HG02763 (cell line): ENCODE data around the gene RIN1.
A peak's percentile ranks its signal among the peaks of the same experiment; 100 is the strongest.

ENCODE experiments used
- ATAC-seq: cut with Tn5 transposase; IDR thresholded peaks from one replicate; pipeline ENCODE4 v1.9.1; 2021; ENCODE audit warnings: mild to moderate bottlenecking, moderate library complexity; ENCODE audit not compliant: unreplicated experiment

RIN1 gene

DNA sequence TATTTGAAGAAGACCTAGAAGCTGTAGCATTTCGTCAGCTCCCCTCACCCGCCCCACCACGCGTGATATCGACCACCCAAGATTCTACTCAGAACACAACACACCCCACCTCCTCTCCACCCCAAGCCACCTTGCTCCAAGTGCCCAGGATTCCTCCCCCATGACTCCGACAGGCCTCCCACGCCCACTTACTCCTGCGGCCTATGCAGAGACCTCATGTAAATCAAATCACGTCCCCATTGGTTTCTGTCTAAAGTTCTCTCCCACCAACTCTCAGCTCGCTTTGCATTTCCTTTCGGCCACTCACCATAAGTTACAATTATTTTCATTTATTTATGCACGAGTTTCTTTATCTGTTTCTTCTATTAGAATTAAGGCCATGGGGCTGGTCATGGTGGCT is 33.6 kb downstream of the RIN1 start:
- ATAC-seq = no peak

DNA sequence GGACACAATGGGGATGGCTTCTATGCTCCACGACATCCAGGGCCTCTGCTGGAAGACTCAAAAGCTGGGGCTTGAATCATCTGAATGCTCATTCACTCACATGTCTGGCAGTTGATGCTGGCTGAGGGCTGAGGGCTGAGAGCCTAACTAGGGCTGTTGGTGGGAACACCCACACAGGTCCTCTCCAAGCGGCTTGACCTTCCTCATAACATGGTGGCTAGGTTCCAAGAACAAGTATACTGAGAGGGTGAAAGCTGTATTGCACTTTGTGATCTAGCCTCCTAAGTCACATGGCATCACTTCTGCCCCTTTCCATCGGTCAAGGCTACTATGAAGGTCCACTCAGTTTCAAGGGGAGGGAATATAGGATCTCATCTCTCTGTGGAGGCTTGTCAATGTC is 37.0 kb downstream of the RIN1 start:
- no peak for ATAC-seq

DNA sequence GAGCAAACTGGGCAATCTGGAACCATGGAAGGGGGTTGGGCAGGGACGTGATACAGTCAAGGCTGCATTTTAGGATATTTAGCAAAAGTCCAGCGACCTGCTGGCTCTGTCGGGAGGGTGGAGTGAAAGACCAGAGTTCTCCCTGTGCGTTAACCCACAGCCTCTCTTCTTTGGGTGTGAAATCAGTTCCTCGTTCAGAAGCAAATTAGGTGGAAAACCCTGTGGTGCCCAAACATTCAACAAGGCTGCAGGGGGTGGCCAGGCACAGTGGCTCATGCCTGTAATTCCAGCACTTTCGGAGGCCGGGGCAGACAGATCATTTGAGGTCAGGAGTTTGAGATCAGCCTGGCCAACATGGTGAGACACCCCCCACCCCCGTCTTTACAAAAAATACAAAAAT is 38.6 kb downstream of the RIN1 start:
- ATAC-seq = no peak

DNA sequence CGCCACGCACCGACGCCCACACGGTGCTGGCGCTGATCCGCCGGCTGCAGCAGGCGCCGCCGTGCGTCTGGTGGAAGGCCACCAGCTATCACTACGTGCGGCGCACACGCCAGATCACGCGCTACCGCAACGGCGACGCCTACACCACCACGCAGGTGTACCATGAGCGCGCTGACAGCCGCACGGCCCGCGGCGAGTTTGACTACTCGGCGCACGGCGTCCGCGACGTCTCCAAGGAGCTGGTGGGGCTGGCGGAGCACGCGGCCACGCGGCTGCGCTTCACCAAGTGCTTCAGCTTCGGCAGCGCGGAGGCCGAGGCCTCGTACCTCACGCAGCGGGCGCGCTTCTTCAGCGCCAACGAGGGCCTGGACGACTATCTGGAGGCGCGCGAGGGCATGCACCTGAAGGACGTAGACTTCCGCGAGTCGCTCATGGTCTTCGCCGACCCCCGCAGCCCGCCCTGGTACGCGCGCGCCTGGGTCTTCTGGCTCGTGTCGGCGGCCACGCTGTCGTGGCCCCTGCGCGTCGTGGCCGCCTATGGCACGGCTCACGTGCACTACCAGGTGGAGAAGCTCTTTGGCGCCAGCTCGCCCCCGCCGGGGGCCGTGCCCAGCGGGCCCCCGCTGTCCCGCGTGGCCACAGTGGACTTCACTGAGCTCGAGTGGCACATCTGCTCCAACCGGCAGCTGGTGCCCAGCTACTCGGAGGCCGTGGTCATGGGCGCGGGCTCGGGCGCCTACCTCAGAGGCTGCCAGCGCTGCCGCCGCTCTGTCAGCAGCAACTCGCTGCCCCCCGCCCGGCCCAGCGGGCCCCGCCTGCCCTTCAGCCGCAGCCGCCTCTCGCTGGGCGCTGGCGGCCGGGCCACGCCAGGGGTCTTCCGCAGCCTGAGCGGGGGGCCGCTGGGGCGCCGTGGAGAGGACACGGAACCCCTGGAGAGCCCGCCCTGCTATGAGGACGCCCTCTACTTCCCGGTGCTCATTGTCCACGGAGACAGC is 41.3 kb downstream of the RIN1 start:
- ATAC-seq = no peak

DNA sequence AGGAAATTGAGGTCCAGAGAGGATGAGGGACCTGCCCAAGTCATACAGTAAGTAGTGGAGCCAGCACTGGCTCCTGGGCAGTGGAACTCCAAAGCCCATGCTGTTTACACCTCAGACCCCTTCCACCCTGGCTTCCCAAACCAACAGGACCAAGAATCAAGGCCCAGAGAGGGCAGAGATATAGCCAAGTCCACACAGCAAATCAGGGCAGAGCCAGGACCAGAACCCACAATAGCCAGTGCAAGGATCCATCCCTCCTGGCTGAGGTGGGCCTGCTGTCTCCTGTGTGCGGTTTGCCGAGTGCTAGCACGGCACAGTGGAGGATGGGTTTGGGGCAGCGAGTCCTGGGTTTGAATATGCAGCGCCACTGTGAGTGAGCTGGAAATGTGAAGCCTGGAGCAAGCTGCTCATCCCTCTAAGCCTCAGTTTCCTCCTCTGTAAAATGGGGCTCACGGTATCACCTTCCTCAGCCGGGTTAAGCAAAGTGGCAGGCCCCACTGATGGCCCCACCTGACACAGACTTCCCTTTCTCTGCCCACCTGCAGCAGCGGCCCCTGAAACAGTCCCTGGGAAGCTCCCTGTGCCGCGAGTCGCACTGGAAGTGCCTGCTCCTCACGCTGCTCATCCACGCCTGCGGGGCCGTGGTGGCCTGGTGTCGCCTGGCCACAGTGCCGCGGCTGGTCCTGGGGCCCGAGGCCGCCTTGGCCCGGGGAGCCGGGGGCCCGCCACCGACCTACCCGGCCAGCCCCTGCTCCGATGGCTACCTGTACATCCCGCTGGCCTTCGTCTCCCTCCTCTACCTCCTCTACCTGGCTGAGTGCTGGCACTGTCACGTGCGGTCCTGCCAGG is 42.2 kb downstream of the RIN1 start:
- ATAC-seq = no peak

DNA sequence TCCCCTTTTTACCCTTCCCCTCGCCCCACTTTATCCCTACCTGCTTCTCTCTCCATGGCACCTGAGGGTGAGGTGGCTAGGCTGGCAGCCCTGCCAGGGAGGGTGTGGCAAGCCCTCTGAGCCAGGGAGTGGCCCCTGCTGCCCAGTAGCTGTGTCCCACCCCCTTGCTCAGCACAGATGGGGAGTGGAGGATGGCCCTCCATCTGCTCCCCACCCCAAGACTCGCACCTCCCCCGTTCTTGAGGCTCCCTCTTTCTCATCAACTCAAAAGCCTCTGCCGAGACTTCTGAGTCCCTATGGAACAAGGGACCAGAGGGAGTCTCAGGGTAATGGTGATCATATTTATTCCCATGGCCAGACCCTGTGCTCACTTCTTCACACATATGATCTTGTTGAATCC is 42.9 kb downstream of the RIN1 start:
- no peak for ATAC-seq

DNA sequence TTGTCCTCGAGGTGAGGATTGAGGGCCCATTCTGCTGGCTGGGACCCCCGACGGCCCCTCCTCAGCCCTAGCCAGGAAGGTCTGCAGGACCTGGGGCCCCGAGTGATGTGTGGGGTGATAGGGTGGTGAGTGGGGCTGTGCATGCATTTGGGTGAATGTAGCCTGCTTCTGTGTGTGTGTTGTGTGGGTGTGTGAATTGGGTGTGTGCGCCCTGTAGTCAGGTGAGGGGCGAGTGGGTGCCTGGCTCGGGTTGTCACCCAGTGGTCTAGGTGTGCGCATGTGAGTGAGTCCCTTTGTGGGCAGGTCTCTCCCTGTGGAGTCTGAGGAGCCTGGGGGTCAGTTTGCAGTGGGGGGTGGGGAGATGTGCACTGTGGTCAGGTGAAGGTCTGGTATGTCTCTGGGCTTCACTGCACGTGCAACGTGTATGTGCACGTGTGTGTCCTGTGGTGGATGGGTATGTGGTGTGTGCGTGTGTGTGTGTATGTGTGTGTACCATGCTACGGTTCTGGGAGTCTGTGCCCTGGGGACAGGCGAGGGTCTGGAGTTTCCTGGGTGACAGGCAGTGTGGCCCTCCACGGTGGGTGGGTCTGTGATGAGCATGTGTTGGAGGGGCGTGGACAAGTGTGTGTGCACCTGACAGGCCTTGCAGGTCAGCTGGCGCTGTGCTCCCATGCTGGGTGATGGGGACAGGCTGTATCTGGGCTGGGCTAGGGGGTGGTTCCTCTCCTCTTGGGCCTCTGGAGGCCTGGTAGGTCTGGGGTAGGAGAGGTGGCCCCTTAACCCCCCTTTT is 43.5 kb downstream of the RIN1 start:
- ATAC-seq = no peak

DNA sequence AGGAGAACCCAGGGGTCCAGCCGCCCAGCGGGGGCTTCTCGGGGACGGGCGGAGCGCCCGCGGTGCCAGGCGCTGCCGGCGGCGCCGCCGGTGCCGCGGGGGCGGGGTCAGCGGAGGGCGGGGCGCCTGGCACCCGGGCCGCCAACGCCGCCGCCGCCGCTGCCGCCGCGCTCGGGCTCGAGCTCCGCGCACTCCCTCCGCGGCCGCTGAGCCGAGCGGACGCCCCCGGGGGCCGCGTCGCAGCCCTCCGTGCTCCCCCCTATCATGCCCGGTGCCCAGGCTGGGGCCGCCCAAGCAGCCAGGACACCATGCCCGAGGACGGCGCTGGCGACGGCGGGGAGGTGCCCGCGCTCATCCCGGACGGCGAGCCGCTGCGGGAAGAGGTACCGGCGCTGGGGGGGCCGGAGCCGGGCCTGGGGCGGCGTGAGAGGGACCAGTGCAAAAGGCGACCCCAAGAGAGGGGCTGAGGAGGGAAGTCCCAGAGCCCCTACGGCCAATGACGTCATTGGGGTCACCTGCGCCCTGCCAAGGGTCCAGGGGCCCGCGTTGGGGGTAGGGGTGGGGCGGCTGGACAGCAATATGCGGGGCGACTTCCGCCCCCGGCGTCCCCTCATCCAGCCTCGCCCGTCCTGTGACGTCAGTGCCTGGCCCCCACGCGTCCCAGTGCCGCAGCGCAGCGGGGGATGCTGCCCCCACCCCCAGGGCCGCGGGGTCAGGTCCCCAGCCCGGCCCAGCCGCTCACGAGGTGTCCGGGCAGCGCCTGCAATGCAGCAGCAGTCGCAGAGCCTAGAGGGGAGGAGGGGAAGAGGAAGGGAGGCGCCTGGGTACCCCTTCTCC is 44.3 kb downstream of the RIN1 start, which contains the start of gene TMEM151A:
TMEM151A (plus strand) TSS at position 189 of the 837 bp plus-strand sequence; CDS start at position 309, 120 bp downstream.
- no peak for ATAC-seq

DNA sequence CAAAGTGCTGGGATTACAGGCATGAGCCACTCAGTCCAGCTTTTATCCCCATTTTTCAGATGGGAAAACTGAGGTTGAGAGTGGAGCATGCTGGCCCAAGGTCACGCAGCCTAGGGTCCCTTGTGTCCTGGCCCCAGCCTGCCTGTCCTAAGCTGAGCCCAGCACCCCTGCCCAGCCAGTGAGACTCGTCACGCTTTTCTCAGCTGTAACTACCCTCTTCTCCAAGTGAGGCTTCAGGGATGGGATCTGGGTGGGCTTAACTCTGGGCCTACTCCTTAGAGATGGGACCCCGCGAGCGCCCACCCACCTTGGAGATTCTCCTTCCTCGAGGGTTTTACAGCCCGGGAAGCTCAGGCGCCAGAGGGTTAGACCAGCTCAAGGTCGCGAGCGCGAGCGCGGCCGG is 44.9 kb downstream of the RIN1 start:
- no peak for ATAC-seq

DNA sequence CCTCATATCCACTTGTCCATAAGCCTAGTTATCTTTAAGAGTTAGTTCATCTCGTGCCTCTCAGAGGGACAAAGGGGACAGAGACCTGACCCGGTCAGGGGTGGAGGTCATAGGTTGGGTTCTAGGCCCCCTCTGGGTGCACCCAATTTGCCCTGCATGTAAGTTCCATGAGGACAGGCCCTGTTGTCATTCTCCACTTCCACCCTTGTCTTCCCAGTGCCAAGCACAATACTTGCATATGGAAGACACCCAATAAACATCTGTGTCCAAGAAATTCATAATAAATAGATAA is 46.0 kb downstream of the RIN1 start:
- no peak for ATAC-seq

DNA sequence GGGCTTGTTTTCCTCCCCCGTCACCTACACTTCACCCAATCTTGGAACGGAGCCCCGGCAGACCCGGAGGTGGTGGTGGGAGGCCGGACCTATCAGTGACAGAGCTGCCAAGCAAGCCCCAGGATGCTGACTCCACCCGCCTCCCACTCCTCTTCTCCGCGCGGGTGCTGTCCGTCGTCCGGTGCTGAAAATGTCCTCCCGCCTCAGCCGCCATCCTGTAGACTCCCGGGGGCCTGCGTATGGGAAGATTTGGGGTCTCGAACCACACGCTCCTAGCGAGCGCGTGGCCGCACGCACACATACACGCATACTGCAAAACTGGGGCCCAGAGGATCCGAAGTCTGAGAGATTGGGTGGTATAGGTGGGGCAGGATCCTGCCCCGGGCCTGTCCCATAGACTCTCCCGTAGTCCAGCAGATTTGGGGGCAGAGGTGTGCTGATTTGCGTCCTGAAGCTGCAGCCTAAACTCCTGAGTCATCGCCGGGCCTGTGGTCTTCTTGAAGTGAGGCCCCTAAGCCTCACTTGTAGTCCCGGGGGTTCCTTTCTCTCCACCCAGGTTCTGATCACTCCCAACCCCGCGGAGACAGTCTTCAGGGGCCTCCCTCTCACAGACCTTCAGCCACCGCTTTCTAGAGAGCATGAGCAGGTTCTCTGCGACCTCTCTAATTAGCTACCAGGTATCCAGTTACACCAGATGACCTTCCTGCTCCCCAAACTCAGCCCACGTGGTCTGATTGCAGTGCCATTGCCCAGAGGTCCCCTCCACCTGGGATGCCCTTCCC is 46.5 kb downstream of the RIN1 start:
- ATAC-seq = peak; percentile 37

DNA sequence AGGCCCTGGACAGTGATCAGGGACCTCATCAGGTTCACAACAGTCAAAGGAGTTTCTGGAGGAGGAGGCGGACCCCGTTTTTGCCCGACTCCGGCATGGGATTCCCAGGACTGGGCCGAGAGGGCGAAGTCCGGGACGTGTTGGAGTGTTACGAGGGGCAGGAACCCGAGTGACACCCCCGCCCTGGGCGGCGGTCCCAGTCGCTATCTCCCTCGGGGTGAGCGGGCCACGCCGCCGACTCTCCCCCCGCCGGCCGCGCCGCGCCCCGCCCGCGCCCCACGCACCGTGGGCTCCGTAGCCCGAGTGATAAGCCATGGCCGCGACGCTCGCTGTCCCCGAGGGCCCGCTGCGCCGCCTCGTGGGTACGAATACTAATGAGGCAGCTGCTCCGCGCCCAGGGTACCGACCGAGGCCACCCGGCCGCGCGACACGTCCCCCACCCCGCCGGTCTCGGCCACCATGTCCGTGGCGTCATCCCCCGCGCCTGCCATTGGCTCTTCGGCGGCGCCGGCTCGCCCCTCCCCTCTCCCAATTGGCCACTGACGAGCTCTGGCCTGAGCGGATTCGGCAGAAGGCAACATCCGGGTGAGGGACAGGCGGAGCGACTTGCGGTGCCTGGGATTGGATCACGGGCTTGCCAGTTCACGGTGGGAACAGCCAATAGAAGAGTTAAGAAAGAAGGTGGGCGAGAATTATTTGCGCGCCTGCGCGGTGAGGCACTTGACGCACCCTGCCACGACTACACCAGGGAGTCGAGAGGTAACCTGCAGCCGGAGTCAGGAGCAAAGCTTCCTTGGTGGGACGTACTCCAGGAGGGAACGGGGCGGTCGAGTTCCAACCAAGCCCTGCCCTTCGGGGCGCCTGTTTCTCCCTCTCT is 47.3 kb downstream of the RIN1 start, which contains the start of gene YIF1A:
YIF1A (minus strand) TSS at position 473 of the 877 bp plus-strand sequence; CDS start at position 315, 158 bp downstream.
- peak; percentile 88 for ATAC-seq

DNA sequence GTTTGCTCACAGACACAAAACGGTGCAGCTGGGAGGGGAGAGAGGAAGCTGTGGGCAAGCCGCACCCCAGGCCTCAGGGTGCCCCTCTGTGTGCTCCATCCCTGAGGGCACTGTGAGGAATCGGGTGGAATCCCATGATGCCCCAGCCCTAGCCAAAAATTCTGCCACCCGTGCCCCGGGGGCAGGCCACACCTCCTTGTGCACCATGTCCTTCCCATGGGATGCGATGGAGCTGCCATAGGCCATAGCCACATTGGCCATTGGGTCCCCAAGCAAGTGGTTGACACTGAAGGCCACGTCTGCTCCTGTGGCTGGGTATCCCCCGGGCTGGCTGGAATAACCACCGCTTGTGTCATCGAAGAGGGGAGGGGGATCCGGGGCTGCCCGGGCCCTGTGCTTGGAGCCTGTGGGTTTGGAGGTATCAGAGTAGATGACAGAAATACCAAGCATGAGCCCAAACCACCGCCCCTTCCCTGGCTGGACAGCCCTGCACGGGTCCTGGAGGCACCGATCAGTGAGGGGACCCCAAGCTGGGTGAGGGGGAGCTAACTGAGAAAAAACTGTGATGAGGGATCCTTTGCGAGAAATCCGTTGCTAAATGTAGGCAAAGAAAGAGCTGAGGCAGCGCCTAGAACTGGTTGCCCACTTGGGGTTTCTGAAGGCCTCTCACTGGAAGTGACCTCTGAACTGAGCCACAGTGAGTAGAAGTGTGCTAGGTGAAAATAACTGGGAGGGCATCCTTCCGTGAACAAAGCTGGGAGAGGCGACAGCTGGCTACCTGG is 48.2 kb downstream of the RIN1 start:
- no peak for ATAC-seq

DNA sequence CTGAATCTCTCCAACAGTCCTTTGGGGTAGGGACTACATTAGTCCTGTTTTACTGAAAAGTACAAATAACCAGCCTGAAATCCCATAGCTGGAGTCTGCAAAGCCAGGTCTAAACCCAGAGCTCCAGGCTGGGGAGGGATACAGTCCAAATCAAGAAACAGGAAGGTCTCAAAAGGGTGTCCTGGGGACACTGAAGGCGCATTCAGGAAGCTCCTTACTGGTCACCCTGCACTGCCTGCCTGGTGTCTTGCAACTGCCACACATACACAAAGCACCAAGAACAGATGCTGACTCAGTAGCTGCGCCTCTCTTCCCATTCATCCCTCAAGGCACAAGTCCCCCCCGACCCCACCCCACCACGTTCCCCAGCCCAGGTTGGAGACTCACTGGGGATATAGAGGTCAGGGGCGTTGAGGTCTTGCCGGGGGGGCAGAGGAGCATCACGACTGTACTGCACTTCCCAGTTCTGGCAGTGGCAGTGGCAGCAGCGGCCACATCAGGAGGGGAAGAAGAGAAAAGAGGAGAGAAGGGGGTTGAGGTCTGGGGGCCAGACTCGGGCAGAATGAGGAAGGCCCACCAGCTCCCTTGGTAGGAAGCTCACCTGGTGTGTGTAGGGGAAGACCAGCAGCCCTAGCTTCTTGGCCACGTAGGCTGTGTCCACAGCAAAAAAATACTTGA is 48.9 kb downstream of the RIN1 start:
- ATAC-seq = no peak

DNA sequence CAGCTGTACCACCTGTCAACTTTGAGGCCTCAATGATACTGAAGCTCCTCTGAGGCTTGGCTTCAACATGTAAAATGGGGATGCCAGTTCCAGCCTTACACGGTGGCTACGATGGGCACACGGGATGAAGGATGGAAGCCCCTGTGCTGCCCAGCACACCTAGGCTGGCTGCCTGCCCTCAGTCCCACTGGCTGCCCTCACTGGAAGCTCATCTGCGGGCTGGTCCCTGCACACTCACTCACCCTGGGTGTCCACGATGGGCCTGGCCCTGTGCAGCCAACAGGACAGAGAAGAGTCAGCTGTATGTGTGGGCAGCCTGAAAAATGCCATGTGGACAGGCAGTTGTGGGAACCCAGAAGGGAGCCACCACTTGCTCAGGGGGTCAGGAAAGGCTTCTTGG is 49.5 kb downstream of the RIN1 start:
- no peak for ATAC-seq

DNA sequence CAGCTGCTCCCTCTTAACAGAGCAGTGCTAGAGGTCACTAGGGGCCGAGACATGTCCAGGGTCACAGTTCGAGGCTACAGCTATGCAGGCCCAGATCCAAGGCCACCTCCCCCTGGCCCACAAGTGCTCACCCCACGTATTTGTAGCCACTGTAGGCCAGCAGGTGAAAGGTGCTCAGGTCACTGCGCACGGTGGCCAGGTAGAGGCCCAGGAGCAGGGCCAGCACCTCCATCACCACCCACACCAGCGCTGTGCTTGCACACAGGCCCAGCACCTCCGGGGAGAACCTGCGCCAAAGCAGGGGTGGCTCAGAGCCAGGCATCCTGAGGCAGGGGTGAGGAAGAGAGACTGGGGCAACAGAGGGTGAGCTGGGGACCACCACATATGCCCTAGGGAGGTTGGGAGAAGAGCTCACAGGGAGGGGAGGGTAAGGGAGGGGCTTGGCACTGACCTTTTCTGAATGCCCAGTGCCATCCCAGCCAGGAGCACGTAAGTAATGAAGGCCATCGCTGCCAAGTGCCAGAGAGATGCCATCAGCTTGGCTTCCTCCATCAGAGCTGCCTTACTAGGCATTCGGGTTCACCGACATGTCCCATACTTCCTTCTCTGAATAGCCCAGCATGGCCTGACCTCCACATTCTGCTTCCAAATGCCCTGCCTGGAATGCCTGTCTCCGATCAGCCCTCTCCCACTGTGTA is 50.8 kb downstream of the RIN1 start:
- ATAC-seq = no peak
